Measurements from ENCODE around the gene RSRP1. TPM values are rescaled to one million over a fixed set of nuclear protein-coding genes. Genes with fewer than 3 reads are reported as not detected.

The RSRP1 gene
- total and polyA plus RNA-seq, 2 of the 13 experiments (the other 11 are each of a cell fraction or from before 2014, with no cell fraction given), result 43.9 to 52.8 TPM

DNA sequence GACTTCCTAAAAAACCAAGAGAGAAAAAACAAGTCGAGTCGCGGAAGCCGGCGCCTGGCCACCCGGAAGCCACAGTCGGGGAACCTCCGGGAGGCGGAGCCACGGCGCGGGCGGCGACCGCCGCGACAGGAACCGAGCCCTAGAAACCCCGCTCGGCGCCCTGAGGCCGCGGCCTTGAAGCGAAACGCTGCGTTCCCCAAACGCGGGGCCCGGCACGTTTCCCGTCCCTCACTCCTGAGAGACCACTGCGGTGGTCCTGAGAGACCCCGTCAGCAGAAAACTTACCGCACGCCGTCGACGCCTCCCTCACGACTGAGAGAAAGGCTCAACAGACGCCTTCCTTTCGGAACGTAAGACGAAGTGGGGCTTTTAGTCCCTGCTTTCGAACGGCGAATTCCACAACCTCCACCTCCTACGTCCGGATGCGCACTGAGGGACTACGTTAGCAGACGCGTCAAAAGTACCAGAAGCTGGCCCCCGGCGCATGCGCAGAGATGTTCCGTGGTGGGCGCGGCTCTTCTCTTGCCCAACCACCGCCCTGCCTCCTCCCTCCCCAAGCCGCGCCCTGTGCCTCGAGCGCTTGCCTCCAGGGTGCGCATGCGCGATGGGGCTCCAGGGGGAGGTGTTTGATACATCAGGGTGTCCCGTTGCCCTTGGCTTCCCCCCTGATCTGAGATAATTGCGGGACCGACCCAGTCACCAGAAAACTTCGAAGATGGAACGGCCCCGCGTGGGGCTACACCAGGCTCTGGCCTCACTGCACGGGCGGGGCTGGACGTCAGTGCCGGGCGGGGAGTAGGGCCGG, at the start of gene RSRP1 (continued):
- peak; percentile 74; the same call in 1 of the 2 replicates for TF ChIP-seq NAIF1 (CRISPR knock-in tag; IDR thresholded peaks at IDR 0.05; ENCODE audit: borderline replicate concordance)
- peak; percentile 85 for TF ChIP-seq SMAD3 (CRISPR knock-in tag; IDR thresholded peaks at IDR 0.05)
- TF ChIP-seq RCOR2 (CRISPR knock-in tag; IDR thresholded peaks at IDR 0.05), result peak; percentile 16; the same call in 1 of the 2 replicates
- peak; percentile 38; the same call in 1 of the 2 replicates for TF ChIP-seq NFYC (CRISPR knock-in tag; IDR thresholded peaks at IDR 0.05)
- peak; percentile 60; the same call in 1 of the 2 replicates for TF ChIP-seq ZBTB7A (CRISPR knock-in tag; IDR thresholded peaks at IDR 0.05)
- peak; percentile 78; the same call in 1 of the 2 replicates for TF ChIP-seq ZFP82 (CRISPR knock-in tag; IDR thresholded peaks at IDR 0.05; ENCODE audit: borderline replicate concordance)
- TF ChIP-seq MYC (CRISPR knock-in tag; IDR thresholded peaks at IDR 0.05; ENCODE audit: borderline replicate concordance), result peak; percentile 54; the same call in 1 of the 2 replicates
- no peak for TF ChIP-seq TCF7 (IDR thresholded peaks at IDR 0.05; ENCODE audit: low read depth)
- TF ChIP-seq PRDM4 (CRISPR knock-in tag; IDR thresholded peaks at IDR 0.05; ENCODE audit: borderline replicate concordance), result peak; percentile 86; the same call in 1 of the 2 replicates
- TF ChIP-seq KAT7 (CRISPR knock-in tag; IDR thresholded peaks at IDR 0.05; ENCODE audit: borderline replicate concordance), result 0 out of 2 replicates have a peak, but pooled peaks have one; percentile 51
- peak; percentile 44; the same call in 1 of the 2 replicates for TF ChIP-seq FIP1L1 (IDR thresholded peaks at IDR 0.05; ENCODE audit: borderline replicate concordance, insufficient read depth, low read depth, low read length)
- no peak for TF ChIP-seq ZNF572 (CRISPR knock-in tag; IDR thresholded peaks at IDR 0.05)
- TF ChIP-seq ZNF430 (CRISPR knock-in tag; IDR thresholded peaks at IDR 0.05), result peak; percentile 79; the same call in 1 of the 2 replicates
- no peak for TF ChIP-seq ZNF562 (CRISPR knock-in tag; IDR thresholded peaks at IDR 0.05; ENCODE audit: borderline replicate concordance)
- peak; percentile 87 for TF ChIP-seq ZNF772 (CRISPR knock-in tag; IDR thresholded peaks at IDR 0.05)
- TF ChIP-seq, protein P1, sequence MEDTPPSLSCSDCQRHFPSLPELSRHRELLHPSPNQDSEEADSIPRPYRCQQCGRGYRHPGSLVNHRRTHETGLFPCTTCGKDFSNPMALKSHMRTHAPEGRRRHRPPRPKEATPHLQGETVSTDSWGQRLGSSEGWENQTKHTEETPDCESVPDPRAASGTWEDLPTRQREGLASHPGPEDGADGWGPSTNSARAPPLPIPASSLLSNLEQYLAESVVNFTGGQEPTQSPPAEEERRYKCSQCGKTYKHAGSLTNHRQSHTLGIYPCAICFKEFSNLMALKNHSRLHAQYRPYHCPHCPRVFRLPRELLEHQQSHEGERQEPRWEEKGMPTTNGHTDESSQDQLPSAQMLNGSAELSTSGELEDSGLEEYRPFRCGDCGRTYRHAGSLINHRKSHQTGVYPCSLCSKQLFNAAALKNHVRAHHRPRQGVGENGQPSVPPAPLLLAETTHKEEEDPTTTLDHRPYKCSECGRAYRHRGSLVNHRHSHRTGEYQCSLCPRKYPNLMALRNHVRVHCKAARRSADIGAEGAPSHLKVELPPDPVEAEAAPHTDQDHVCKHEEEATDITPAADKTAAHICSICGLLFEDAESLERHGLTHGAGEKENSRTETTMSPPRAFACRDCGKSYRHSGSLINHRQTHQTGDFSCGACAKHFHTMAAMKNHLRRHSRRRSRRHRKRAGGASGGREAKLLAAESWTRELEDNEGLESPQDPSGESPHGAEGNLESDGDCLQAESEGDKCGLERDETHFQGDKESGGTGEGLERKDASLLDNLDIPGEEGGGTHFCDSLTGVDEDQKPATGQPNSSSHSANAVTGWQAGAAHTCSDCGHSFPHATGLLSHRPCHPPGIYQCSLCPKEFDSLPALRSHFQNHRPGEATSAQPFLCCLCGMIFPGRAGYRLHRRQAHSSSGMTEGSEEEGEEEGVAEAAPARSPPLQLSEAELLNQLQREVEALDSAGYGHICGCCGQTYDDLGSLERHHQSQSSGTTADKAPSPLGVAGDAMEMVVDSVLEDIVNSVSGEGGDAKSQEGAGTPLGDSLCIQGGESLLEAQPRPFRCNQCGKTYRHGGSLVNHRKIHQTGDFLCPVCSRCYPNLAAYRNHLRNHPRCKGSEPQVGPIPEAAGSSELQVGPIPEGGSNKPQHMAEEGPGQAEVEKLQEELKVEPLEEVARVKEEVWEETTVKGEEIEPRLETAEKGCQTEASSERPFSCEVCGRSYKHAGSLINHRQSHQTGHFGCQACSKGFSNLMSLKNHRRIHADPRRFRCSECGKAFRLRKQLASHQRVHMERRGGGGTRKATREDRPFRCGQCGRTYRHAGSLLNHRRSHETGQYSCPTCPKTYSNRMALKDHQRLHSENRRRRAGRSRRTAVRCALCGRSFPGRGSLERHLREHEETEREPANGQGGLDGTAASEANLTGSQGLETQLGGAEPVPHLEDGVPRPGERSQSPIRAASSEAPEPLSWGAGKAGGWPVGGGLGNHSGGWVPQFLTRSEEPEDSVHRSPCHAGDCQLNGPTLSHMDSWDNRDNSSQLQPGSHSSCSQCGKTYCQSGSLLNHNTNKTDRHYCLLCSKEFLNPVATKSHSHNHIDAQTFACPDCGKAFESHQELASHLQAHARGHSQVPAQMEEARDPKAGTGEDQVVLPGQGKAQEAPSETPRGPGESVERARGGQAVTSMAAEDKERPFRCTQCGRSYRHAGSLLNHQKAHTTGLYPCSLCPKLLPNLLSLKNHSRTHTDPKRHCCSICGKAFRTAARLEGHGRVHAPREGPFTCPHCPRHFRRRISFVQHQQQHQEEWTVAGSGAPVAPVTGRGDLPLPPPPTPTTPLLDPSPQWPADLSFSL (CRISPR knock-in tag; IDR thresholded peaks at IDR 0.05), result no peak
- TF ChIP-seq ZNF121 (CRISPR knock-in tag; IDR thresholded peaks at IDR 0.05), result peak; percentile 42; the same call in 1 of the 2 replicates
- 0 out of 2 replicates have a peak, but pooled peaks have one; percentile 29 for TF ChIP-seq SOX13 (IDR thresholded peaks at IDR 0.05)
- TF ChIP-seq SOX13 (CRISPR knock-in tag; conservative IDR thresholded peaks at IDR 0.05 in 1 of 2, IDR thresholded peaks at IDR 0.05 in 1 of 2), result peak; percentile 34 to 55; a peak in 2 of 4 replicates
- peak; percentile 58; the same call in 1 of the 2 replicates for TF ChIP-seq AHR (CRISPR knock-in tag; IDR thresholded peaks at IDR 0.05)
